Measurements from ENCODE around the gene PCSK5.

The PCSK5 gene

GRCh38 chr9:76087976-76088375 lies 197.5 kb downstream of the PCSK5 start:
- no peak for DNase-seq

DNA sequence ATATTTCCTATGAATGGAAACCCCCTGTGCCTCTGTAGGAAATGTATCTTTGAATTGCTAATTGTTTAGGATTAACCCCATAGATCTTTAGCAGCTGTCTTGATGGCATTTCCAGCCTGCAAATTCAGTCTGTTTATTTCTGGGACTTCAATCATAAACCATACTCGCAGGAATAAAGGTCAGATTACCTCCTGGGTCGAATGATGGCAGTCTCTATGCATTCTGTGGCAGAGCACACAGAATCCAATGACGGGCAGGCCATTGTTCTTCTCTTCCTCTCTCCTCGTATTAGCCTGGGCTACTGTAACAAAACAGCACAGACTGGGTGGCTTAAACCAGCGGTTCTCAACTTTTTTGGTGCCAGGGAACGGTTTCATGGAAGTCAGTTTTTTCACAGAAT lies 199.9 kb downstream of the PCSK5 start:
- DNase-seq: no peak

DNA sequence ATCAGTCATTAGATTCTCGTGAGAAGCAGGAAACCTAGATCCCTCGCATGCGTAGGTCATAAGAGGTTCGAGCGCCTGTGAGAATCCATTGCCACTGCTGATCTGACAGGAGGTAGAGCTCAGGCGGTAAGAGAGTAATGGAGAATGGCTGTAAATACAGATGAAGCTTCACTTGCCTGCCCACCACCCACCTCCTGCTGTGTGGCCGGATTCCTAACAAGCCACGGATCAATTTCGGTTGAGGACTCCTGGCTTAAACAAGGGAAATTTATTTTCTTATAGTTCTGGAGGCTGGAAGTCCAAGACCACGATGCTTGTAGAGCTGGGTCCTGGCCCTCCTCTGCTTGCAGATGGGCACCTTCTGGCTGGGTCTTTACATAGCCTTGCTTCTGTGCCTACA lies 200.4 kb downstream of the PCSK5 start:
- DNase-seq: no peak

- no peak for DNase-seq
Measured at GRCh38 chr9:76092572-76092971, 202.1 kb downstream of the PCSK5 start.

DNA sequence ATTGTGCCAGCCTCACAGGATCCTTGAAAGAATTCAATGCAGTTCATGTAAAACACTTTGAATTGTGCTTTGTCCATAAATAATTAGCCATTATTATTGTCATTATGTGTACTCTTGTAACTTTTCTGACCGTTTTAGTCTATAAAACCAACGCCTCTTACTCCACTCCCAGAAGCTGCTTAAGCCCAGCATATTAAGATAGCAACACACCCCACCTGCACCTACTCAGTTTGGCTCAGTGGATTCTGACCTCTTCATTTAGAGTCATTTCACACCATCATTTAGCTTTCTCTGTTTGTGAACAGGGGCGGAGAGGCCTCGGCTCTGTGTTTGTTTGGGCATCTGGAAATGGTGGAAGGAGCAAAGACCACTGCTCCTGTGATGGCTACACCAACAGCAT lies 205.1 kb downstream of the PCSK5 start:
- no peak for DNase-seq

GRCh38 chr9:76099516-76099915 lies 209.0 kb downstream of the PCSK5 start:
- no peak for DNase-seq

- DNase-seq: no peak
Measured at GRCh38 chr9:76101075-76101474, 210.6 kb downstream of the PCSK5 start.

DNA sequence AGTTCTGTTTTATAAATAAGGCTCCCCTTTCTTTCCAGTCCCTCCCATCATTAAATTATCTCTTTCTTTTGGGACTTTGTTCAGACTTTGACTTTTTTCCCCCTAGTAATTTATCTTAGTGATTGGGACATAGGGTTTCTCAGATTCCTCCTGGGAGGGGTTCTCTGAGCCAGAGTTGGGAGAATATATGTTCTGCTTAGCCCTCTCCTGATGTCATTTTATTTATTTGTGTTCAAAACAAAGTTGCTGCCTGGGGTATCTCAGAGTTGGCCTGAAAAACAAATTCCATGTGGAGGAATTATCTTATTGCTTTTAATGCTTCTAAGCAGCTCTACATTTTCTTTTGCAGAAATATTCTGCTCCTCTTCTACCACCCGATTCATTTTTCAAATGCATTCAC lies 211.0 kb downstream of the PCSK5 start:
- no peak for DNase-seq

DNA sequence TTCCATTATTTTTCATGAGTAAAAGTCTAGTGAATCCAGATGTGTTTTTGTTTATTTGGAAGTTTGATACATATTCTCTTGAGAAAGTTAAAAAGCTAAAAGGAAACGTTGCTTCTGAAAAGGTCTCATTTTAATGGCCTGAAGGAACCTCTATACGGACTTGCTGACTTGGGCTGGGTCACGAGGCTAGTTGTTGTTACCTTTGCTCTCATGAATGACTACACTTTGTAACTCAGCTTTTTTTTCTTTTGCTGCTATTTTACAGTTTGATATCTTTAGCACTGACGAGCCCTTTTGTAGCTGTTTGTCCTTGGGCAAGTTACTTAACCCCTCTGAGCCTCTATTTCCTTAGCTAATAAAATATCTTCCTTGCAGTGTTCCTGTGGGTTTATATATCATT lies 211.5 kb downstream of the PCSK5 start:
- no peak for DNase-seq

GRCh38 chr9:76103531-76104315 lies 213.2 kb downstream of the PCSK5 start:
- no peak for DNase-seq

DNA sequence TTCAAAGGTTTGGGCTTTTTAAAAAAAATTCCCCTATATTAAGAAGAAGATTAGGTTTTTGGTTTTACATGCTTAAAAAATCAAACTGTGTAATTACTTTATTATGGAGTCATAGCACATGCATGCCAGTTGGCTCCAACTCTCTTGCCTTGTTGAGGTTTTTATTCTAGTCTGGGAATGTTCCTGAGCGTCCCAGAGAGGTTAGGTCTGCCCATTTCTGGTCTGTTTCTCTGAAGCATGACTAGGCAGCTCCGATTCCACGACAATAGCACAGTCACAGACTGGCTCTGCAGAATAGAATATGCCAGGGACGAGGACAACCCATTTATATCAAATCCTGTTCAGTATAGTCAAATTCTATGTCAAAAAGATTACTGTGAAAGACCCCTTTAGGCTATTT lies 217.0 kb downstream of the PCSK5 start:
- no peak for DNase-seq

GRCh38 chr9:76109953-76110352 lies 219.5 kb downstream of the PCSK5 start:
- DNase-seq: no peak

GRCh38 chr9:76112151-76112550 lies 221.7 kb downstream of the PCSK5 start:
- no peak for DNase-seq

GRCh38 chr9:76114144-76114543 lies 223.7 kb downstream of the PCSK5 start:
- no peak for DNase-seq

DNA sequence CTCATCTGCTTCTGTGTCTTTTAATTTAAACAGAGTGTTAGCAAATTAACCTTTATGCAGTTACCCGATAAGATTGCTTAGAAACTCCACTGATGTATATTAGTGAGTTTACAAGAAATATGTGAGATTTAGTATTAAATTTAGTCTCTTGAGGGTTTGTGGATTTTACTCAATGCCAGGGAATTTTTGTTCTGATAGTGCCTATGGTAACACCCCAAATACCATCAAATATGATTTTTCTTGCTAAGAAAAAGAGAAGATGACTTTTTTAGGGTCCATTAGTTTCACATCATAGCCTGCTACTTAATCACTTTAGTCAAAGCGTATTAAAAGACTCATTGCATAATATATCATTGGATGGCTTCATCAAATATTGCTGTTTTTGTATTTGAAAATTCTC lies 224.9 kb downstream of the PCSK5 start:
- DNase-seq: no peak

GRCh38 chr9:76115982-76116646 lies 225.6 kb downstream of the PCSK5 start:
- no peak for DNase-seq

GRCh38 chr9:76116913-76117312 lies 226.4 kb downstream of the PCSK5 start:
- no peak for DNase-seq

DNA sequence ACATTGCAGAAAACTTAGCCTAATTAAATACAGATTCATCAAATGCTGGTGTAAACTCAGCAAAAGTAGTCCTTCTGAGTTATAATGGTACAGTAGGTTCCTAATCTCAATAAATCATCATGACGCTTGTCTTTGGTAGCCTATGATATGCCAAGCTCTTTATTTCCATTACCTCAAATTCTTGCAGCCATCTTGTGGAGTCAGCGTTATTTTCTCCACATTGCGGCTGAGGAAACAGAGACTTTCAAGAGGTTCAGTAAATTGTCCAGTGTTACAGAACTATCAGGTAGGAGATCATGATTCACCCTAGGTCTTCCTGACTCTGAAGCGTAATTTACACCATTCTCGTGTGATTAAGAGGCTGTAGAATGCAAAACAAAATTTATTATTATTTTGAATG lies 237.2 kb downstream of the PCSK5 start:
- no peak for DNase-seq

DNA sequence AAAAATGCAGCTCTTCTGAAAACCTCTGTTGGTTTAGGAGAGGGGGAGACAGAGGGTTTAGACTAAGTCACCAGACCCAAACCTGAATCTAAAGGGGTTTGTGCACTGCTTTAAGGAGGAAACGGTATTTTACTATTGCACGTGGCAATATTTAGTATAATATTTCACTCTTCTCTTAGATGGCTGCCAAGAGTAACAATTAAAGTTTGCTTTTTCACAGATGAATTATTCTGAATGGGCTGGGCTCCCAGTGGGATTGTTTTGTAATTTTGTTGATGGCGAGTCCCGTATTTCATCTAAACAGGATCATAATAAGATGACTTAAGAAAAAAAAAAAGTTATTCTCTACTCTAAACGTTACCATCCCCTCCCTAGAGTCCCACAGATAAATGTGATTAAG lies 245.4 kb downstream of the PCSK5 start:
- no peak for DNase-seq

- DNase-seq: no peak
Measured at GRCh38 chr9:76136986-76137385, 246.5 kb downstream of the PCSK5 start.

DNA sequence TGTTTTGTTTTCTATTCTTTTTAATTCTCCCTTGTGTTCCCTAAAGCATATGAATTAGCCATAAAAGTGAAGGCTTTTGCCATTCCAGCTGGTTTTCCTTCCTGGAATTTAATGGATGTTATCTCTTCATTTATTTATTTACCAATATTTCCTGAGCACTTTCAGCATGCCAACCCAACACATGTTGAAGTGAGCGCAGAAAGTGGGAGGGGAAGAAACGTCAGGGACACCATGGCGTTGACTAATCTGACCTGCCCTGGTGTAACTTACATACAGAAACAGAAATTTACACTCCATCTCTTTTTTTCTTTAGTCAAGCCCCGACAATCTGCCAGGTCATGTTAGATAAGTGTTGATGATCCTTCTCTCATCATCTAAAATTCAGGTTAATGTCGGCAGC lies 247.5 kb downstream of the PCSK5 start:
- no peak for DNase-seq

- DNase-seq: no peak
Measured at GRCh38 chr9:76138360-76138759, 247.9 kb downstream of the PCSK5 start.

GRCh38 chr9:76143834-76144233 lies 253.4 kb downstream of the PCSK5 start:
- no peak for DNase-seq

DNA sequence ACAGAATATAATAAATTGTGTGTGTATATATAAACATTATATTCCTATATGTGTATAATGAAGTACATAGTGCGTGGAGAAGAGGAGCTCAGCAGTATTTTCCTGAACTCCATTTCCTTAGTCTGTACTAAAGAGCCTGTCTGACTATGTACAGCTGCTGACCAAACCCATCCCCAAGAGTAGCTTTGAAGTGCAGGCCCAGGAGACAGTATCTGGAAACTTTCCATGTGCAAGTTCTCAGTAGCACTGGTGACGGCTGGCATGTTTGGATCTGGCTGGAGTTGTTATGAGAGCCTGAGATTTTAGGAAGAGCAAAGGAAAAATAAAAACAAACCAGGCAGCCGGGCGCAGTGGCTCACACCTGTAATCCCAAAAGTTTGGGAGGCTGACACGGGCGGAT lies 259.5 kb downstream of the PCSK5 start:
- no peak for DNase-seq

GRCh38 chr9:76151267-76151666 lies 260.8 kb downstream of the PCSK5 start:
- no peak for DNase-seq

All from T-helper 2 cell (primary cell).